ENCODE measurements around the gene OR6B2. TPM values are rescaled to one million over a fixed set of nuclear protein-coding genes. Genes with fewer than 3 reads are reported as not detected.

OR6B2 gene
- polyA plus RNA-seq, 4 donors = not detected

- H3K9me3 ChIP-seq (ENCODE audit: control insufficient read depth in 2 of 2, insufficient read depth in 1 of 2, low read depth in 1 of 2, low read length in 1 of 2) = no peaks in the 10 kb centered on the region
- no peak overlapping the region for H3K27ac ChIP-seq (ENCODE audit: low read depth in 1 of 3, low read length in 2 of 3)
- no peak overlapping the region for H3K4me3 ChIP-seq (ENCODE audit: low read depth in 1 of 3, low read length in 3 of 3)
- no peaks in the 10 kb centered on the region for H3K27me3 ChIP-seq (ENCODE audit: control insufficient read depth in 3 of 3, insufficient read depth in 3 of 3, low read length in 3 of 3)
- no peaks in the 10 kb centered on the region for H3K4me1 ChIP-seq (ENCODE audit: control insufficient read depth in 3 of 3, insufficient read depth in 2 of 3, low read depth in 1 of 3, low read length in 2 of 3)
- WGBS, 3 donors = 83 to 88% (median 86%) methylated on average over 4 of the region's 4 CpGs
- DNase-seq (no peak), FAIRE-seq (no peak)
- no peaks in the 10 kb centered on the region for H3K36me3 ChIP-seq (ENCODE audit: control insufficient read depth in 3 of 3, insufficient read depth in 2 of 3, low read depth in 1 of 3, low read length in 3 of 3)
These were observed 34.7 kb upstream of the OR6B2 start for GRCh38 chr2:240064898-240065297.

DNA sequence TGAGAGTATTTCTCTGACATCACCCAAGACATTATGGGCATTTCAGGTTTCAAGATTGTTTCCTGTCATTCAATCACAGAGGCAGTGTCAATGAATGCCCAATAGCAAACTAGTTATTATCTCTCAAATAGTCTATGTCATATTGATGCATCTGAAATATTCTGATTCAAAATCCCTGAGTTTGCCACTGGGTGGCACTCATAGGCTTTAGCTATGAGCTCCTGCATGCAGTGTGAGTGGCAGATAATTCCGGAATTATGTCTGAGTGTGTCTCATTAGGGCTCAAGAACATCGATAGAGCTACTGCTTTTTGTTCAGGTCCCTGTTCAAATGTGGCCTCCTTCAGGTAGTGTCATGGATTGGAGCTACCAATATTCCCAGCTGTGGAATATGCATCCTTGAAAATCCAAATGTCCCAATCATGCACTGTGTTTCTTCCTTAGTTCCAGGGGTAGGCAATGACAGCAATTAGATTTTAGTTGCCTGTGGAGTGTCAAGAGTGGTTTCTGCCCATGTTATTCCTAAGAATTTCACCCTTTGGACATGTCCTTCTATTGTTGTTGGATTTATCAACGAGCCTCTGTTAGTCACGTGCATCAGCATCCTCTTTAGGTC is 30.9 kb upstream of the OR6B2 start:
- Histone ChIP-seq H3K27me3 (ENCODE audit: control insufficient read depth in 3 of 3, insufficient read depth in 3 of 3, low read length in 3 of 3) (peaks cover 0 to under 1% (median 0%) of the 10 kb centered on the region in 3 donors), H3K4me3 (ENCODE audit: low read depth in 1 of 3, low read length in 3 of 3) (no peak overlapping the region), H3K4me1 (ENCODE audit: control insufficient read depth in 3 of 3, insufficient read depth in 2 of 3, low read depth in 1 of 3, low read length in 2 of 3) (no peaks in the 10 kb centered on the region), H3K36me3 (ENCODE audit: control insufficient read depth in 3 of 3, insufficient read depth in 2 of 3, low read depth in 1 of 3, low read length in 3 of 3) (no peaks in the 10 kb centered on the region), H3K9me3 (ENCODE audit: control insufficient read depth in 2 of 2, insufficient read depth in 1 of 2, low read depth in 1 of 2, low read length in 1 of 2) (no peaks in the 10 kb centered on the region), H3K27ac (ENCODE audit: low read depth in 1 of 3, low read length in 2 of 3) (no peak overlapping the region)
- DNase-seq = peak; percentile 42 to 57
- no peak for FAIRE-seq
- WGBS, 3 donors = 40 to 46% (median 40%) methylated on average over 4 of the region's 4 CpGs

- Histone ChIP-seq H3K4me1 (ENCODE audit: control insufficient read depth in 3 of 3, insufficient read depth in 2 of 3, low read depth in 1 of 3, low read length in 2 of 3) (no peaks in the 10 kb centered on the region), H3K9me3 (ENCODE audit: control insufficient read depth in 2 of 2, insufficient read depth in 1 of 2, low read depth in 1 of 2, low read length in 1 of 2) (no peaks in the 10 kb centered on the region), H3K36me3 (ENCODE audit: control insufficient read depth in 3 of 3, insufficient read depth in 2 of 3, low read depth in 1 of 3, low read length in 3 of 3) (no peaks in the 10 kb centered on the region), H3K27ac (ENCODE audit: low read depth in 1 of 3, low read length in 2 of 3) (no peak overlapping the region), H3K4me3 (ENCODE audit: low read depth in 1 of 3, low read length in 3 of 3) (no peak overlapping the region), H3K27me3 (ENCODE audit: control insufficient read depth in 3 of 3, insufficient read depth in 3 of 3, low read length in 3 of 3) (peaks cover 0 to 14% (median 0%) of the 10 kb centered on the region in 3 donors)
- DNase-seq = no peak
- 82 to 91% (median 88%) methylated on average over 11 of the region's 11 CpGs for WGBS, 3 donors
- no peak for FAIRE-seq
These were observed 26.4 kb upstream of the OR6B2 start for GRCh38 chr2:240056678-240057077.

- no peaks in the 10 kb centered on the region for H3K9me3 ChIP-seq (ENCODE audit: control insufficient read depth in 2 of 2, insufficient read depth in 1 of 2, low read depth in 1 of 2, low read length in 1 of 2)
- H3K27me3 ChIP-seq (ENCODE audit: control insufficient read depth in 3 of 3, insufficient read depth in 3 of 3, low read length in 3 of 3) = peaks cover 0 to 14% (median 0%) of the 10 kb centered on the region in 3 donors
- H3K36me3 ChIP-seq (ENCODE audit: control insufficient read depth in 3 of 3, insufficient read depth in 2 of 3, low read depth in 1 of 3, low read length in 3 of 3) = no peaks in the 10 kb centered on the region
- no peak overlapping the region for H3K27ac ChIP-seq (ENCODE audit: low read depth in 1 of 3, low read length in 2 of 3)
- H3K4me3 ChIP-seq (ENCODE audit: low read depth in 1 of 3, low read length in 3 of 3) = no peak overlapping the region
- H3K4me1 ChIP-seq (ENCODE audit: control insufficient read depth in 3 of 3, insufficient read depth in 2 of 3, low read depth in 1 of 3, low read length in 2 of 3) = no peaks in the 10 kb centered on the region
- DNase-seq = no peak
- no peak for FAIRE-seq
- 26 to 38% (median 30%) methylated on average over 13 of the region's 13 CpGs for WGBS, 3 donors
These were observed 25.1 kb upstream of the OR6B2 start for GRCh38 chr2:240055177-240055917.

- DNase-seq (no peak), FAIRE-seq (no peak)
- H3K36me3 ChIP-seq (ENCODE audit: control insufficient read depth in 3 of 3, insufficient read depth in 2 of 3, low read depth in 1 of 3, low read length in 3 of 3) = no peaks in the 10 kb centered on the region
- H3K27ac ChIP-seq (ENCODE audit: low read depth in 1 of 3, low read length in 2 of 3) = no peak within 1 kb of the TSS
- no peaks in the 10 kb centered on the region for H3K9me3 ChIP-seq (ENCODE audit: control insufficient read depth in 2 of 2, insufficient read depth in 1 of 2, low read depth in 1 of 2, low read length in 1 of 2)
- WGBS, 3 donors = 51 to 57% (median 54%) methylated on average over 27 to 28 of the region's 28 CpGs
- H3K27me3 ChIP-seq (ENCODE audit: control insufficient read depth in 3 of 3, insufficient read depth in 3 of 3, low read length in 3 of 3) = peaks cover 0 to 15% (median 0%) of the 10 kb centered on the region in 3 donors
- no peak within 1 kb of the TSS for H3K4me3 ChIP-seq (ENCODE audit: low read depth in 1 of 3, low read length in 3 of 3)
- no peaks in the 10 kb centered on the region for H3K4me1 ChIP-seq (ENCODE audit: control insufficient read depth in 3 of 3, insufficient read depth in 2 of 3, low read depth in 1 of 3, low read length in 2 of 3)
These were observed 23.2 kb upstream of the OR6B2 start, which contains the start of gene OR6B3 for GRCh38 chr2:240053173-240054155. Gene OR6B3 (minus strand): TSS chr2:240053521.

DNA sequence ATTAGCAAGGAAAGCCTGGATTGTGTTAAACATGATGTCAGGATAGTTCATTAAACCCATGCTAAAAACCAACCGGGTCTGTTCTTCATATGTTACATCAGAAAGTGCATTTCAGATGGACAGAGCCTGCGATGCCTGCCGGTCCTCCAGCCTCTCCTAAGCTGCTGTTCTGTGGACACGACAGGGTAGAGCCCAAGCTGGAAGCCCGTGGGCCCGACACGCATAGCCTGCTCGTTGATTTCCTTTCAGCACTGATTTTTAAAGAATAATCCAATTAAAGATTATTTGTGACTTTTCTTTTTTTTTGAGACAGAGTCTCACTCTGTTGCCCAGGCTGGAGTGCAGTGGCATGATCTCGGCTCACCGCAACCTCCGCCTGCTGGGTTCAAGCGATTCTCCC is 22.3 kb upstream of the OR6B2 start:
- WGBS, 3 donors = 78 to 85% (median 83%) methylated on average over 12 of the region's 12 CpGs
- Histone ChIP-seq H3K9me3 (ENCODE audit: control insufficient read depth in 2 of 2, insufficient read depth in 1 of 2, low read depth in 1 of 2, low read length in 1 of 2) (no peaks in the 10 kb centered on the region), H3K27ac (ENCODE audit: low read depth in 1 of 3, low read length in 2 of 3) (no peak overlapping the region), H3K36me3 (ENCODE audit: control insufficient read depth in 3 of 3, insufficient read depth in 2 of 3, low read depth in 1 of 3, low read length in 3 of 3) (no peaks in the 10 kb centered on the region), H3K27me3 (ENCODE audit: control insufficient read depth in 3 of 3, insufficient read depth in 3 of 3, low read length in 3 of 3) (peaks cover 0 to 18% (median 0%) of the 10 kb centered on the region in 3 donors), H3K4me3 (ENCODE audit: low read depth in 1 of 3, low read length in 3 of 3) (no peak overlapping the region), H3K4me1 (ENCODE audit: control insufficient read depth in 3 of 3, insufficient read depth in 2 of 3, low read depth in 1 of 3, low read length in 2 of 3) (no peaks in the 10 kb centered on the region)
- DNase-seq (no peak), FAIRE-seq (no peak)

DNA sequence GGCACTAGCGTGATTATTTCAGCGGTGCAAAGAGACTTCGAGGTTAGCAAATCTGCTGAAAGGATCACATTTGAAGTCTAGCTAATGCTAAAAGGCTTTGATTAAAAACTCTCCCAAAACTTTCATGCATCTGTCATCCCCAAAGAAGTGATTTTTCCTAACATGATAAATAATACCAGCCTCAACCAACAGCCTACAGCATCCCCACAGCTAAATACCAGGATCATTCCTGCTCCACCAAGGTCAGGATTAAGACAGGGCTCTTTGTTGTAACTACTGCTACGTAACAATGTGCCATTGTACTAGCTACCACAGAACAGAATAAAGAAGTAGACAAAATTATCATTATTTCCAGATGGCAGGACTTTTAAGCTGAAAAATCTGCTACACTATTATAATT is 21.5 kb upstream of the OR6B2 start:
- peaks cover 0 to 18% (median 1%) of the 10 kb centered on the region in 3 donors for H3K27me3 ChIP-seq (ENCODE audit: control insufficient read depth in 3 of 3, insufficient read depth in 3 of 3, low read length in 3 of 3)
- 74 to 81% (median 80%) methylated on average over 4 of the region's 4 CpGs for WGBS, 3 donors
- H3K36me3 ChIP-seq (ENCODE audit: control insufficient read depth in 3 of 3, insufficient read depth in 2 of 3, low read depth in 1 of 3, low read length in 3 of 3) = no peaks in the 10 kb centered on the region
- H3K27ac ChIP-seq (ENCODE audit: low read depth in 1 of 3, low read length in 2 of 3) = no peak overlapping the region
- DNase-seq (no peak), FAIRE-seq (no peak)
- H3K4me1 ChIP-seq (ENCODE audit: control insufficient read depth in 3 of 3, insufficient read depth in 2 of 3, low read depth in 1 of 3, low read length in 2 of 3) = no peaks in the 10 kb centered on the region
- H3K4me3 ChIP-seq (ENCODE audit: low read depth in 1 of 3, low read length in 3 of 3) = no peak overlapping the region
- no peaks in the 10 kb centered on the region for H3K9me3 ChIP-seq (ENCODE audit: control insufficient read depth in 2 of 2, insufficient read depth in 1 of 2, low read depth in 1 of 2, low read length in 1 of 2)

- no peaks in the 10 kb centered on the region for H3K9me3 ChIP-seq (ENCODE audit: control insufficient read depth in 2 of 2, insufficient read depth in 1 of 2, low read depth in 1 of 2, low read length in 1 of 2)
- WGBS, 3 donors = 77 to 83% (median 79%) methylated on average over 12 of the region's 12 CpGs
- FAIRE-seq = no peak
These were observed 20.0 kb upstream of the OR6B2 start for GRCh38 chr2:240050278-240050677.

More at GRCh38 chr2:240050278-240050677, 20.0 kb upstream of the OR6B2 start:
- Histone ChIP-seq H3K4me1 (ENCODE audit: control insufficient read depth in 3 of 3, insufficient read depth in 2 of 3, low read depth in 1 of 3, low read length in 2 of 3) (no peaks in the 10 kb centered on the region), H3K27me3 (ENCODE audit: control insufficient read depth in 3 of 3, insufficient read depth in 3 of 3, low read length in 3 of 3) (peaks cover 0 to 14% (median 3%) of the 10 kb centered on the region in 3 donors), H3K36me3 (ENCODE audit: control insufficient read depth in 3 of 3, insufficient read depth in 2 of 3, low read depth in 1 of 3, low read length in 3 of 3) (no peaks in the 10 kb centered on the region), H3K27ac (ENCODE audit: low read depth in 1 of 3, low read length in 2 of 3) (no peak overlapping the region), H3K4me3 (ENCODE audit: low read depth in 1 of 3, low read length in 3 of 3) (no peak overlapping the region)
- DNase-seq = no peak
